Body of pancreas (tissue), 4 donors: ENCODE data around the gene DUSP6. TPM values are rescaled to one million over a fixed set of nuclear protein-coding genes. Genes with fewer than 3 reads are reported as not detected.

Experiments used
- ATAC-seq: fragments of 150-250 bp; one replicate; pipeline ENCODE4 v1.9.1; 2016
- DNase-seq, 4 donors: peaks; one replicate each; pipeline ENCODE4 v3.0.0-alpha.2; 2019
- H3K27ac ChIP-seq, 4 donors: fragments of 200-600 bp; sonication (generic); 1 replicate in 3 of 4; 2 replicates in 1 of 4; pipeline versions ENCODE4 v1.5.1 to v1.6.1; 2016 to 2019; ENCODE audit warnings: mild to moderate bottlenecking in 1 of 4, mixed read lengths in 1 of 4, moderate library complexity in 1 of 4
- H3K27me3 ChIP-seq, 2 donors: fragments of 200-600 bp; sonication (generic); one replicate each; pipeline ENCODE4 v1.6.0; 2016; ENCODE audit warnings: mild to moderate bottlenecking in 1 of 2
- H3K36me3 ChIP-seq, 2 donors: fragments of 200-600 bp; sonication (generic); replicated peaks in 1 of 2; 2 replicates each; pipeline ENCODE4 v1.5.1; 2016; ENCODE audit warnings: low read depth in 2 of 2; ENCODE audit not compliant: insufficient read depth in 1 of 2
- H3K4me1 ChIP-seq: fragments of 200-600 bp; sonication (generic); one replicate; pipeline ENCODE4 v1.6.0; 2016
- H3K4me3 ChIP-seq, 2 donors: fragments of 200-600 bp; sonication (generic); 1 replicate in 1 of 2; 2 replicates in 1 of 2; pipeline ENCODE4 v1.5.1; 2016 to 2019
- H3K9me3 ChIP-seq, 3 donors: fragments of 200-600 bp; sonication (generic); 1 replicate in 2 of 3; 2 replicates in 1 of 3; pipeline ENCODE4 v1.5.1; 2016
- CTCF ChIP-seq, 7 experiments: fragments of 450-650 bp in 4 of 7; fragments of 200-600 bp in 3 of 7; sonication (generic) in 3 of 7; IDR thresholded peaks; one replicate each; pipeline ENCODE4 v1.5.1; 2016 to 2019; ENCODE audit warnings: antibody characterized with exemption in 7 of 7
- POLR2A ChIP-seq, 3 donors: fragments of 450-650 bp; IDR thresholded peaks; one replicate each; pipeline ENCODE4 v1.6.1; 2016; ENCODE audit warnings: antibody characterized with exemption in 3 of 3, mild to moderate bottlenecking in 2 of 3
- WGBS, 2 donors: methylation state at CpG; one replicate each; pipeline ENCODE4 v1.1.5; 2017; 5-methylcytosine and 5-hydroxymethylcytosine counted together
- intact Hi-C: fragments of 100-400 bp; cut with DNase I; formaldehyde crosslinking; loops from one replicate; pipeline ENCODE4 v1.15.1; 2023
- total RNA-seq, 2 donors: library from RNA; depleted of rRNA; stranded (reverse); fragments of >200 nt; gene quantifications; one replicate each; pipeline ENCODE4 v1.1.0, GENCODE V29; 2016

DUSP6 gene
- total RNA-seq, 2 donors from 2014 or later, result 21.3 to 49.8 TPM

GRCh38 chr12:89309440-89309802 lies 42.9 kb downstream of the DUSP6 start:
- ATAC-seq (no peak), DNase-seq (no peak)
- intact Hi-C loops, result no loop called here
- H3K36me3 ChIP-seq, result no peaks in the 10 kb centered on the region
- no peaks in the 10 kb centered on the region for H3K9me3 ChIP-seq
- H3K27me3 ChIP-seq, result no peaks in the 10 kb centered on the region
- TF ChIP-seq POLR2A (IDR thresholded peaks at IDR 0.05), result no peak
- no peak for TF ChIP-seq CTCF (IDR thresholded peaks at IDR 0.05)
- 81 to 100% methylated on average over 3 of the region's 3 CpGs for WGBS, 2 donors
- no peak overlapping the region for H3K27ac ChIP-seq
- H3K4me1 ChIP-seq, result peaks cover 42% of the 10 kb centered on the region
- no peak overlapping the region for H3K4me3 ChIP-seq

GRCh38 chr12:89307474-89308253 lies 44.6 kb downstream of the DUSP6 start:
- DNase-seq (no peak), ATAC-seq (no peak)
- Histone ChIP-seq H3K4me1 (peaks cover 39% of the 10 kb centered on the region), H3K27ac (peak overlapping the region; percentile 5 to 68 (median 36)), H3K9me3 (no peaks in the 10 kb centered on the region), H3K36me3 (no peaks in the 10 kb centered on the region), H3K27me3 (no peaks in the 10 kb centered on the region), H3K4me3 (no peak overlapping the region)
- intact Hi-C loops, result no loop called here
- 41 to 47% methylated on average over 9 of the region's 9 CpGs for WGBS, 2 donors
- TF ChIP-seq POLR2A (IDR thresholded peaks at IDR 0.05) (no peak), CTCF (IDR thresholded peaks at IDR 0.05) (no peak)

GRCh38 chr12:89306827-89307473 lies 45.4 kb downstream of the DUSP6 start:
- Histone ChIP-seq H3K36me3 (no peaks in the 10 kb centered on the region), H3K27ac (peak overlapping the region in 3 of 4 donors; percentile 20 to 68 (median 51)), H3K27me3 (no peaks in the 10 kb centered on the region), H3K9me3 (no peaks in the 10 kb centered on the region), H3K4me1 (peaks cover 32% of the 10 kb centered on the region), H3K4me3 (no peak overlapping the region)
- intact Hi-C loops, result no loop called here
- 60 to 69% methylated on average over 5 of the region's 5 CpGs for WGBS, 2 donors
- no peak for DNase-seq
- ATAC-seq, result no peak
- no peak for TF ChIP-seq CTCF (IDR thresholded peaks at IDR 0.05)
- TF ChIP-seq POLR2A (IDR thresholded peaks at IDR 0.05), result no peak

- no peak overlapping the region for H3K4me3 ChIP-seq
- 24 to 32% methylated on average over 1 of the region's 1 CpG for whole genome bisulfite sequencing, 2 donors
- intact Hi-C loops, result no loop called here
- peak overlapping the region in 2 of 4 donors; percentile 27 to 63 for H3K27ac ChIP-seq
- H3K4me1 ChIP-seq, result peaks cover 19% of the 10 kb centered on the region
- no peaks in the 10 kb centered on the region for H3K27me3 ChIP-seq
- no peaks in the 10 kb centered on the region for H3K9me3 ChIP-seq
- no peak for TF ChIP-seq POLR2A (IDR thresholded peaks at IDR 0.05)
- no peak for TF ChIP-seq CTCF (IDR thresholded peaks at IDR 0.05)
- ATAC-seq (peak; percentile 62), DNase-seq (no peak)
- no peaks in the 10 kb centered on the region for H3K36me3 ChIP-seq
Measured at GRCh38 chr12:89305373-89305772, 46.9 kb downstream of the DUSP6 start.
